Measurements from ENCODE around the gene ADAMTS8.

GRCh38 chr11:130391711-130392110 lies 36.7 kb downstream of the ADAMTS8 start:
- TF ChIP-seq RARB (CRISPR knock-in tag; IDR thresholded peaks at IDR 0.05) (no peak), CREB5 (CRISPR knock-in tag; IDR thresholded peaks at IDR 0.05; ENCODE audit: low read depth) (no peak), CSRNP3 (CRISPR knock-in tag; IDR thresholded peaks at IDR 0.05) (no peak), POU6F1 (CRISPR knock-in tag; IDR thresholded peaks at IDR 0.05; ENCODE audit: borderline replicate concordance, low read depth) (no peak), ZC3H10 (CRISPR knock-in tag; IDR thresholded peaks at IDR 0.05) (no peak), PATZ1 (CRISPR knock-in tag; IDR thresholded peaks at IDR 0.05; ENCODE audit: borderline replicate concordance) (no peak), ZNF70 (CRISPR knock-in tag; IDR thresholded peaks at IDR 0.05) (no peak), CSDC2 (CRISPR knock-in tag; IDR thresholded peaks at IDR 0.05) (no peak), ZFP3 (CRISPR knock-in tag; IDR thresholded peaks at IDR 0.05) (no peak), TCF4 (CRISPR knock-in tag; IDR thresholded peaks at IDR 0.05; ENCODE audit: borderline replicate concordance) (no peak), OSR1 (CRISPR knock-in tag; IDR thresholded peaks at IDR 0.05) (no peak), BACH2 (CRISPR knock-in tag; IDR thresholded peaks at IDR 0.05; ENCODE audit: borderline replicate concordance) (no peak)
